OCI-LY3 (cell line): ENCODE data around the gene TGFB3.
"Not testable (repeated sequence)": the region's sequence is repeated elsewhere in the genome, so short reads cannot be mapped to it uniquely, and the experiment has no call there.

ENCODE experiments used
- CTCF ChIP-seq: fragments of 200-600, 300-600 bp; sonication (generic); IDR thresholded peaks from 2 replicates; pipeline ENCODE4 v1.5.1; 2014; ENCODE audit warnings: antibody characterized with exemption, low read length, low read depth
- EZH2phosphoT487 ChIP-seq: fragments of 200-600 bp; shearing (Covaris generic); IDR thresholded peaks from 2 replicates; pipeline ENCODE4 v1.6.1; 2018; ENCODE audit warnings: antibody characterized with exemption, mixed run types, low read depth

- not testable (repeated sequence) for TF ChIP-seq CTCF, EZH2phosphoT487
Observed at GRCh38 chr14:75920421-75920820, 61.4 kb downstream of the TGFB3 start.
